Stimulated activated CD4-positive, alpha-beta T cell treated with anti-CD3 and anti-CD28 coated beads, Interleukin-1b, Interleukin-23, amount 100 ng/mL, for 1 hour (primary cell): ENCODE measurements around the gene FPGS.

ENCODE experiments used
- DNase-seq, 2 donors: peaks; one replicate each; pipeline ENCODE4 v3.0.0-alpha.2; 2020; ENCODE audit warnings: low read depth in 2 of 2

FPGS gene

DNA sequence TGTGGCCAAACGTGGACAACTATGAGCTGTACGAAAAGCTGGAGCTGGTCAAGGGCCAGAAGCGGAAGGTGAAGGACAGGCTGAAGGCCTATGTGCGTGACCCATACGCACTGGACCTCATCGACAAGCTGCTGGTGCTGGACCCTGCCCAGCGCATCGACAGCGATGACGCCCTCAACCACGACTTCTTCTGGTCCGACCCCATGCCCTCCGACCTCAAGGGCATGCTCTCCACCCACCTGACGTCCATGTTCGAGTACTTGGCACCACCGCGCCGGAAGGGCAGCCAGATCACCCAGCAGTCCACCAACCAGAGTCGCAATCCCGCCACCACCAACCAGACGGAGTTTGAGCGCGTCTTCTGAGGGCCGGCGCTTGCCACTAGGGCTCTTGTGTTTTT, 13.5 kb upstream of the FPGS start:
- no peak for DNase-seq

DNA sequence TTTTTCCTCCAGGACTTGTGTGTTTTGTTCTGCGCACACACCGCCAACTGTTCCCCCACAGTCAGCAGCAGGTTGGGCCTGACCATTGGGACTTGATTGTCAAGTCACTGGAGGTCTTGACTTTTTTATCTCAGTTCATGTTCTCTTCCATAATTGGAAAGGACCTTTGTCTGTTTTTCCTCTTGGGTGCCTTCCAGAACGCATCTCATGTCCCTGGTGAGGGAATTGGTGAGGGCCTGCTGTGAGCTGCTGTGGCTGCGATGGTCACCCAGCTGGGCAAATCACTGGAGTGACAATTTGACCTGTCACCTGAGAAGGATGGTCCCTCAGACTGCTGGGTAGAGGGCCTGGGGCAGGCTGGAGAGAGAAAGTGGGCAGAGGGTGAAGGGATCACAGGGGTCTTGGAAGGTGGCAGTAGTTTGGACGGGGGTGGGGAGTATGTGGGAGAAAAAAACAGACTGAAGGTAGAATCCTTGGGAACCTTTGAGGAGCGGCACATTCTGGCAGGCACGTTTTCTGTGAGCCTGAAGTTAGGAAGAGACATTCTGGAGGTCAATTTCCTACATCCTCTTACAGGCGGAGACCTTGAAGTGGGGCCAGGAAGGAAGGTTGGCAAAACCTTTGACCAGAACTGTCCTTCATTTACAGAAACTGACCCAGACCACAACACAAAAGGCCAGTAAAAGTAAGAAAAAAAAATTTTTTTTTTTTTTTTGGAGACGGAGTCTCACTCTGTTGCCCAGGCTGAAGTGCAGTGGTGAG, 12.4 kb upstream of the FPGS start:
- no peak for DNase-seq

DNA sequence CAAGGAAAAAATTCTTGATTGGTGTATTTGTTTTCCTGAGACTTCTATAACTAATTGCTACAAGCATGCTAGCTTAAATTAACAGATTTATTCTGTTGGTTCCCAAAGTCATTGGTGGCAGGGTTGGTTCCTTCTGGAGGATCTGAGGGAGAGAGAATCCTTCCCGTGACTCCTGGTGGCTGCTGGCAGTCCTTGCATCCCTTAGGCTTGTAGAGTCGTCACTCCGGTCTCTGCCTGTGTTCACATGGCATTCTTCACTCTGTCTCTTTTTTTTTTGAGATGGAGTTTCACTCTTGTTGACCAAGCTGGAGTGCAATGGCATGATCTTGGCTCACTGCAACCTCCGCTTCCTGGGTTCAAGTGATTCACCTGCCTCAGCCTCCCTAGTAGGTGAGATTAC, 11.6 kb upstream of the FPGS start:
- DNase-seq, result no peak

GRCh38 chr9:127792417-127793031, 10.2 kb upstream of the FPGS start:
- DNase-seq, result no peak

GRCh38 chr9:127793093-127793708, 9.5 kb upstream of the FPGS start:
- DNase-seq, result no peak

GRCh38 chr9:127794001-127794791, 8.5 kb upstream of the FPGS start:
- no peak for DNase-seq

DNA sequence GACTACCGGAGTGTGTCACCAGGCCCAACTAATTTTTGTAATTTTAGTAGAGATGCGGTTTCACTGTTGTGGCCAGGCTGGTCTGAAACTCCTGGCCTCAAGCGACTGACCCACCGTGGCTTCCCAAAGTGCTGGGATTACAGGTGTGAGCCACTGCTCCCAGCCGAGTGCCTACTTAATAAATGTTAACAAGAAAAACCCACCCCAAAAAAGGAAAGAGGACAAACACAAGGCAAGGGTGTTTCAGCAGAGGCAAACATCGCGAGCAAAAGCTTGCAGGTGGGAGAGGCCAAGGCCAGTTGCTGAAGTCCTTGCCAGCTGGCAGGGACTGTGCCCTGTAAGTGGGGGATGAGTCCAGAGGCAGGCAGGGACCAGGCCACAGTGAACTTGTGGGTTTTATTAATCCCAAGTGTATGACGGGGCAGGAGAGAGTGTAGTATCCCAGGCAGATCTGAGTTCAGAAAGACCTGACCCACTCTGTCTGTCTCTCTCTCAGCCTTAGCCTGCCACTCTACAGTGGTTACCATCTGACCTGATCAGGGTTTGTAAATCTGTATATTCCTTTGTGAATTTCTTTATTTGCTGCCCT, 6.4 kb upstream of the FPGS start:
- no peak for DNase-seq

DNA sequence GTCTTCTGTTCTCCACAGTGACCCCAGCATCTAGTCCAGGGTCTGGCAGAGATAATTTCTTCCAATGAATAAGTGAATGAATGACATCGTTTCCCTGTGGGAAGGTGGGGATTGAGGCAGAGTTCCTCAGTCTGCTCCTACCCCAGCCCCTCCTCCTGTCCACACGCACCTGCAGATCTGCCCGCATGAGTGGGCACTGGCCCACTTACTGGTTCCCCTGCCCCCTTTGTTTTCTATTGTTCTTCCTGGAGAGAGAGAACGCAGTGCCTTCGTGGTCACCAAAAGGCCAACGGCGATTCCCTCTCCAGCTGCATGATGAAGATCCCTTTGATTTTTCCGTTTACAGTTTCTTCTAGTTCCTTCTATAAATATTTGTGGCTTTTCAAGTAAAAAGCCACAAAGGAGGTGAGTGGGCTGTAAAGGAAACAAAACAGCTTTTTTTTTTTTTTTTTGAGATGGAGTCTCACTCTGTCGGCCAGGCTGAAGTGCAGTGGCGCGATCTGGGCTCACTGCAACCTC, 5.8 kb upstream of the FPGS start:
- no peak for DNase-seq

DNA sequence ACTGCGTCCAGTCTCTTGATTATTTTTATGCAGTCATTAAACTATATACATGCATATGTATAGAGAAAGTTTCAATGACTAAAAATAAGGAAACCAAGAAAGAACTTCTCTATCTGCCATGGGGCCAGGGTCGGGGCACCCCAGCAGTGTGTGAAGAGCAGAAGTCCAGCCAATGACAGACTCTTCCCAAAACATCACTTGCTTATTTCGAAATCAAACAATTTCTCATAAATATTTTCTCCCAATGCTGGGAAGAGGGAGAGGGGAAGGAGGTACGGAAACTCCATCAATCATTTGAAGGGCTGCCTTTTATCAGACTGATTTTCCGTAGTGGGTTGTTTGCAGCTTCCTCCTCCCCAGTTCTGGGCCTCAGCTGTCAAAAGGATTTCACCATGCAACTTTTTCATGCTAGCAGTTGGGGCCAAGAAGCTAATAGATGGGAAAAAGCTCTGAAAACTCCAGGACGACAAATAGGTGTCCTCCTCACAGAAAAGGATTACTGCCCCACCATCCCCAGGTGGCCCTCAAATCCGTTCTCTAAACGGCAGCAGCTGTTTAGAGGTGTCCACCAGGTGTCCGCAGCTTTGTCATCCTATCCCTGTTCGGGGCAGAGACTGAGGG, 617 bp upstream of the FPGS start:
- DNase-seq, result no peak

GRCh38 chr9:127803507-127804352, 1.0 kb downstream of the FPGS start:
- DNase-seq, result no peak

- DNase-seq, result no peak
Measured at GRCh38 chr9:127805620-127806019, 2.9 kb downstream of the FPGS start.

DNA sequence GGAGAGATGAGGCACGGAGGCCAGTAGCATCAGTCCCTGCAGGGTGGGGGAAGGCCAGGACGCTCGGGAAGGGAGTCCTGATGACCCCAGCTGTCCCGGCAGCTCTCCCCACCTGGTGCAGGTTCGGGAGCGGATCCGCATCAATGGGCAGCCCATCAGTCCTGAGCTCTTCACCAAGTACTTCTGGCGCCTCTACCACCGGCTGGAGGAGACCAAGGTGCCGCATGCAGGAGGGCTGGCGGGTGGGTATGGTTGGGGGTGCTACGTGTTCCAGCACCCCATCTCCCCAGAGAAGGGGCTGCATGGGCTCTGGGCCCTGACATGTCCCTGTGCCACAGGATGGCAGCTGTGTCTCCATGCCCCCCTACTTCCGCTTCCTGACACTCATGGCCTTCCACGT, 4.2 kb downstream of the FPGS start:
- DNase-seq, result no peak

DNA sequence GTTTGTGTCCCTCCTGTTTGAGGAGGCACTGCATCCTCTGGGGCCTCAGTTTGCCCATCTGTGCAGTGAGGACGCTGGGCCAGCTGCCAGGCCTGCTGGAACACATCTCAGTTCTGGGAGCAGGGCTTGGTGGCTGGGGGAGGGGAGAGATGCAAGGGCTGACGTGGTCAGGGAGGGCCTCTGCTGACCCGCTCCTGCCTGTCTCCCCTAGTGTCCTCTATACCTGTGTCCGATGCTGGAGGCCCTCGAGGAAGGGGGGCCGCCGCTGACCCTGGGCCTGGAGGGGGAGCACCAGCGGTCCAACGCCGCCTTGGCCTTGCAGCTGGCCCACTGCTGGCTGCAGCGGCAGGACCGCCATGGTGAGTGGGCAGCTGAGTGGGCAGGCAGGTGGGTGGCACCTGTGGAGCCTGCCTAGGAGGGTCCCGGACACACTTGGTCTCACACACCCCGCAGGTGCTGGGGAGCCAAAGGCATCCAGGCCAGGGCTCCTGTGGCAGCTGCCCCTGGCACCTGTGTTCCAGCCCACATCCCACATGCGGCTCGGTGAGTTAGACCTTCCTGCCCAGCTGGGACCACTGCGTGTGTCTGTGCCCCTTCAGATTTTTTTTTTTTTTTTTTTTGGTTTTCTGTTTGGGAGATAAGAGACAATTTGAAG, 5.8 kb downstream of the FPGS start:
- no peak for DNase-seq

DNA sequence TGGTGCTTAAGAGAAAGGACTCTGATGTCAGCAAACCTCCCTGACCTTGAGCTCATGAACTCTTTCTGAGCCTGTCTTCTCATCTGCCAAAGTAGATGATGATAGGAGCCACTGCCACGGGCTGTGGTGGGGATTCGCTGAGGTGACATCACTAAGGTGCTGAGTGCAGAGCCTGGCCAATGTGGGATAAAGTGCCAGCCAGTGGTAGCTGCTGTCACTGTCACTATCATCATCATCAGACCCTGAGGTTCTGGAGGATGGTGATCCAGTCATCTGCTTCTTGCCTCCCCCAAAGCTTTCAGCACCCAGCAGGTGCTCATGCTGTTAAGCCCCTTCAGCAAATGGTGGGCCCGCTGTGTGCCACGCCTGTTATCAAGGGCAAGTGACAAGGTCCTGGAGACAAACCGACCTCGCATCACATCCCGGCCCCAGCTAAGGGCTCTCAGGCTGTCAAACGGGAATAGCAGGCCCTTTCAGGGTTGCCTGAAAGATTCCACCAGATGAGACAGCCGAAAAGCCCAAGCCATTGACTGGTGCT, 6.4 kb downstream of the FPGS start:
- no peak for DNase-seq

DNA sequence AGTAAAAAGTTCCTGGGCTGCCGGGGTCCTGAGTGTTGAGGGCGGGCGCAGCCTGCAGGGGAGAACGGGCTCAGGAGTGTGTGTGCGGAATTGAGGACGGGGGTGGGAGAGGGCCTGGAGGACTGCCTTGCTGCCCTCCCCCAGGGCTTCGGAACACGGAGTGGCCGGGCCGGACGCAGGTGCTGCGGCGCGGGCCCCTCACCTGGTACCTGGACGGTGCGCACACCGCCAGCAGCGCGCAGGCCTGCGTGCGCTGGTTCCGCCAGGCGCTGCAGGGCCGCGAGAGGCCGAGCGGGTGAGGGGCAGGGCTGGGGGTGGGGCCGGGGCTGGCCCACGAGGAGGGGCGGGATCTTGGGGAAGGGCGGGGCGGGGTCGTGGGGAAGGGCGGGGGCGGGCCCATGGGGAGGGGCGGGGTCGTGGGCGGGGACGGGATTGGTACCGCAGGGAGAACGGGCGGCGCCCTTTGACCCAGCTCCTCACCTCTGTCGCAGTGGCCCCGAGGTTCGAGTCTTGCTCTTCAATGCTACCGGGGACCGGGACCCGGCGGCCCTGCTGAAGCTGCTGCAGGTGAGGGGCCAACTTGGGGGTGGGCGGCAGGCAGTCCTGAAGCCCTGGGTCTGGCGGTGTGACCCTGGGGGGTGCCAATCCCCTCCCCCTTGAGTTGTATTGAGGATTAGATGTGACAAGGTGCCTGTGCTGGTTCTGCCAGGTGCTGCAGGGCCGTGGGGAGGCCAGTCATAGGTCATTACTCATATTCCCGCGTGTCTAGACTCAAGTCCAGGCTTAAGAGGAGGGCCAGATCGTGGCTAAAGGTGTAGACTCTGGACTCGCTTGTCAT, 7.1 kb downstream of the FPGS start:
- DNase-seq, result no peak

GRCh38 chr9:127810378-127811187, 7.9 kb downstream of the FPGS start:
- no peak for DNase-seq

DNA sequence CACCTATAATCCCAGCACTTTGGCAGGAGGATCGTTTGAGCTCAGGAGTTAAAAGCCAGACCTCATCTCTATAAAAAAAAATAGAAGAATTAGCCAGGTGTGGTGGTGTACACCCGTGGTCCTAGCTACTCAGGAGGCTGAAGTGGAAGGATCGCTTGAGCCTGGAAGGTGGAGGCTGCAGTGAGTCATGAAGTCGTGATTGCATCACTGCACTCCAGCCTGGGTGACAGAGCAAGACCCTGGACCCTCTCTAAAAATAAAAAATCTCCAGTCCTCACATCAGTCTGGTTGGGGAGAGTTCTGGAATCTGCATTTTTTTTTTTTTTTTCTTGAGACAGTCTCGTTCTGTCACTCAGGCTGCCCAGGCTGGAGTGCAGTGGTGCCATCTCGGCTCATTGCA, 9.3 kb downstream of the FPGS start:
- DNase-seq, result no peak
